ENCODE data around the gene BRD4.

DNA sequence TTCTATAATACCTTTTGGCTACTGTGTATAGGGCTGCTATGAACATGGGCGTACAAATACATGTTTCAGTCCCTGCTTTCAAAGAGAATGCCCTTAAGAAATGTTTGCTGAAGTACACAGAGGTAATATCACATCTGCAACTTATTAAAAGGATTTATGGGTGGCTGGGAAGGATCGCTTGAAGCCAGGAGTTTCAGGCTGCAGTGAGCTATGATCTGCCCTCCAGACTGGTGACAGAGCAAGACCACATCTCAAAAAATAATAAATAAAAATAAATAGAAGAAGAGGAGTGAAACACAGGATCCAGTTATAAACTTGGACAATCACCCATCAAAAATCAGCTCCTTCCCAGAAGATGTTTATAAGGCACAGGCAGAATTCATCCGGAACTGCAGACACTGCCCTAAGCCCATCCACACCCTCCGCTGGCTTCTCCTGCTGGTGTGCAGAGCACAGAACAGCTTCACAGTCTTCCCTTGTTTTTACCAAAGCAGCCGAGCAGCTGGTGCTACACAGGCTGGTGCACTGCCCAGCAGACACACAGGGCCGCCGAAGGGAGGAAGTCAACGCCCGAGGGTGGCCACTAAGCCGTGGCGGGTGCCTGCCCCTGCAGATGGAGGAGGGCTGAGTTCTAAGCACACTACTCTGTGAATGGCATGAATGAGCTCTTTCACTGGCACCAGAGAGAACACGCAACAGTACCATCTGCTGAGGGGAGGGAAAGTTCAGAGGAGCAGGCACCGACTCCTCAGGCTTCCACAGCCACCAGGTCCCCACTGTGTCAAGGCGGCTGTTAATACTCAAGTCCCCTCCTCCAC lies 44.0 kb downstream of the BRD4 start:
- TF ChIP-seq, protein P1, sequence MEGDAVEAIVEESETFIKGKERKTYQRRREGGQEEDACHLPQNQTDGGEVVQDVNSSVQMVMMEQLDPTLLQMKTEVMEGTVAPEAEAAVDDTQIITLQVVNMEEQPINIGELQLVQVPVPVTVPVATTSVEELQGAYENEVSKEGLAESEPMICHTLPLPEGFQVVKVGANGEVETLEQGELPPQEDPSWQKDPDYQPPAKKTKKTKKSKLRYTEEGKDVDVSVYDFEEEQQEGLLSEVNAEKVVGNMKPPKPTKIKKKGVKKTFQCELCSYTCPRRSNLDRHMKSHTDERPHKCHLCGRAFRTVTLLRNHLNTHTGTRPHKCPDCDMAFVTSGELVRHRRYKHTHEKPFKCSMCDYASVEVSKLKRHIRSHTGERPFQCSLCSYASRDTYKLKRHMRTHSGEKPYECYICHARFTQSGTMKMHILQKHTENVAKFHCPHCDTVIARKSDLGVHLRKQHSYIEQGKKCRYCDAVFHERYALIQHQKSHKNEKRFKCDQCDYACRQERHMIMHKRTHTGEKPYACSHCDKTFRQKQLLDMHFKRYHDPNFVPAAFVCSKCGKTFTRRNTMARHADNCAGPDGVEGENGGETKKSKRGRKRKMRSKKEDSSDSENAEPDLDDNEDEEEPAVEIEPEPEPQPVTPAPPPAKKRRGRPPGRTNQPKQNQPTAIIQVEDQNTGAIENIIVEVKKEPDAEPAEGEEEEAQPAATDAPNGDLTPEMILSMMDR (optimal IDR thresholded peaks at IDR 0.05 in 1 of 3, IDR thresholded peaks at IDR 0.05 in 1 of 3, conservative IDR thresholded peaks at IDR 0.05 in 1 of 3; ENCODE audit: extremely low read depth in 1 of 3, insufficient read depth in 2 of 3, low read length in 3 of 3), result no peak
- no peak for TF ChIP-seq EZH2 (IDR thresholded peaks at IDR 0.05; ENCODE audit: low read length)
